D341Med (cell line): Measurements from ENCODE around the gene MBD1.
A peak's percentile ranks its signal among the peaks of the same experiment; 100 is the strongest.
"Not testable (repeated sequence)": the region's sequence is repeated elsewhere in the genome, so short reads cannot be mapped to it uniquely, and the experiment has no call there.

ENCODE experiments used
- DNase-seq: peaks from one replicate; pipeline ENCODE4 v3.0.0; 2012; ENCODE audit warnings: low spot score

MBD1 gene

GRCh38 chr18:50289108-50289443 lies 7.8 kb upstream of the MBD1 start:
- no peak for DNase-seq

GRCh38 chr18:50288348-50289107 lies 7.2 kb upstream of the MBD1 start:
- DNase-seq, result not testable (repeated sequence)

- DNase-seq, result peak; percentile 96
Measured at GRCh38 chr18:50287441-50288347, 6.4 kb upstream of the MBD1 start, which contains the start of gene CXXC1. Gene CXXC1, minus strand, starts transcription at chr18:50287692. Its CDS starts 103 bp downstream, at chr18:50287589.

GRCh38 chr18:50287028-50287440 lies 5.7 kb upstream of the MBD1 start:
- no peak for DNase-seq

- no peak for DNase-seq
Measured at GRCh38 chr18:50286391-50287027, 5.2 kb upstream of the MBD1 start.

- DNase-seq, result no peak
Measured at GRCh38 chr18:50285631-50286321, 4.5 kb upstream of the MBD1 start.

GRCh38 chr18:50285071-50285470 lies 3.7 kb upstream of the MBD1 start:
- no peak for DNase-seq

- no peak for DNase-seq
Measured at GRCh38 chr18:50284255-50284885, 3.0 kb upstream of the MBD1 start.

- DNase-seq, result no peak
Measured at GRCh38 chr18:50283469-50284209, 2.3 kb upstream of the MBD1 start.

GRCh38 chr18:50282521-50283335 lies 1.4 kb upstream of the MBD1 start:
- DNase-seq, result no peak

GRCh38 chr18:50281972-50282520 lies 723 bp upstream of the MBD1 start:
- DNase-seq, result no peak

- DNase-seq, result no peak
Measured at GRCh38 chr18:50280707-50281294, 522 bp downstream of the MBD1 start.

- DNase-seq, result no peak
Measured at GRCh38 chr18:50279752-50280151, 1.6 kb downstream of the MBD1 start.

- DNase-seq, result no peak
Measured at GRCh38 chr18:50277942-50278341, 3.4 kb downstream of the MBD1 start.

- DNase-seq, result no peak
Measured at GRCh38 chr18:50276452-50276851, 4.9 kb downstream of the MBD1 start.

- DNase-seq, result no peak
Measured at GRCh38 chr18:50275503-50276036, 5.8 kb downstream of the MBD1 start.

- no peak for DNase-seq
Measured at GRCh38 chr18:50274941-50275340, 6.4 kb downstream of the MBD1 start.

GRCh38 chr18:50274044-50274442 lies 7.3 kb downstream of the MBD1 start:
- DNase-seq, result no peak
